NCI-H146 (cell line): ENCODE data around the gene CTCF.
"Not testable (repeated sequence)": the region's sequence is repeated elsewhere in the genome, so short reads cannot be mapped to it uniquely, and the experiment has no call there.

Experiments
- DNase-seq: peaks from one replicate; lab custom pipeline; 2025; lab: John Stamatoyannopoulos, UW

Gene CTCF

GRCh38 chr16:67562526-67562917 lies at the start of gene CTCF:
Gene CTCF (plus strand): TSS chr16:67562526. CDS start chr16:67610833, 48,307 bp downstream.
- DNase-seq: peak; percentile 73

- DNase-seq: not testable (repeated sequence)
These were observed 48.4 kb upstream of the CTCF start for GRCh38 chr16:67513892-67514291.

GRCh38 chr16:67514382-67514828 lies 47.9 kb upstream of the CTCF start:
- peak; percentile 71 for DNase-seq

GRCh38 chr16:67516296-67517154 lies 45.8 kb upstream of the CTCF start:
- no peak for DNase-seq

GRCh38 chr16:67517155-67517445 lies 45.2 kb upstream of the CTCF start:
- no peak for DNase-seq

- no peak for DNase-seq
These were observed 44.5 kb upstream of the CTCF start for GRCh38 chr16:67517661-67518423.

GRCh38 chr16:67518676-67519075 lies 43.6 kb upstream of the CTCF start:
- DNase-seq: no peak

GRCh38 chr16:67519242-67519641 lies 43.1 kb upstream of the CTCF start:
- DNase-seq: no peak

- DNase-seq: peak; percentile 90
These were observed 41.1 kb upstream of the CTCF start for GRCh38 chr16:67521095-67521804.

GRCh38 chr16:67525176-67525860 lies 37.0 kb upstream of the CTCF start:
- DNase-seq: no peak

- no peak for DNase-seq
These were observed 36.1 kb upstream of the CTCF start for GRCh38 chr16:67526149-67526791.

GRCh38 chr16:67528222-67528869 lies 34.0 kb upstream of the CTCF start, which contains the start of gene RIPOR1:
Gene RIPOR1 (plus strand): TSS chr16:67528829. CDS start chr16:67538447, 9,618 bp downstream.
- DNase-seq: peak; percentile 48

- DNase-seq: peak; percentile 55
These were observed 33.3 kb upstream of the CTCF start for GRCh38 chr16:67528870-67529581.

- DNase-seq: no peak
These were observed 32.7 kb upstream of the CTCF start for GRCh38 chr16:67529582-67530012.

GRCh38 chr16:67530013-67530939 lies 32.0 kb upstream of the CTCF start:
- DNase-seq: peak; percentile 61

GRCh38 chr16:67531247-67531646 lies 31.1 kb upstream of the CTCF start:
- DNase-seq: no peak

GRCh38 chr16:67533024-67533560 lies 29.2 kb upstream of the CTCF start:
- no peak for DNase-seq

- not testable (repeated sequence) for DNase-seq
These were observed 28.3 kb upstream of the CTCF start for GRCh38 chr16:67533987-67534386.

GRCh38 chr16:67534431-67534830 lies 27.9 kb upstream of the CTCF start:
- no peak for DNase-seq
